Common myeloid progenitor, CD34-positive (primary cell): Measurements from ENCODE around the gene ITGAL.
A peak's percentile ranks its signal among the peaks of the same experiment; 100 is the strongest.
"Not testable (repeated sequence)": the region's sequence is repeated elsewhere in the genome, so short reads cannot be mapped to it uniquely, and the experiment has no call there.

Source experiments
- CTCF ChIA-PET: fragments of 350-600 bp; sonication (Branson Sonifier 250); formaldehyde crosslinking; loops from one replicate; lab custom pipeline; 2021; ENCODE audit warnings: antibody characterized with exemption; lab: Charles Lee
- POLR2A ChIA-PET: fragments of 350-600 bp; sonication (Branson Sonifier 250); formaldehyde crosslinking; loops from one replicate; lab custom pipeline; 2021; ENCODE audit warnings: antibody characterized with exemption; lab: Charles Lee
- DNase-seq, 3 donors: peaks; one replicate each; pipeline versions ENCODE4 v3.0.0 to v3.0.0-alpha.2; 2013
- H3K27ac ChIP-seq, 2 experiments: 1 replicate in 1 of 2; 2 replicates in 1 of 2; pipeline ENCODE4 v1.7.0; 2013; ENCODE audit warnings: inconsistent platforms in 2 of 2, low read length in 2 of 2, mild to moderate bottlenecking in 2 of 2, low read depth in 1 of 2, moderate library complexity in 1 of 2; ENCODE audit not compliant: severe bottlenecking in 2 of 2, insufficient read depth in 1 of 2, poor library complexity in 1 of 2
- H3K27me3 ChIP-seq, 5 experiments: replicated peaks in 2 of 5; 1 replicate in 3 of 5; 2 replicates in 2 of 5; pipeline versions ENCODE4 v1.6.1 to v1.7.0; 2013; ENCODE audit warnings: low read length in 4 of 5, mild to moderate bottlenecking in 2 of 5, moderate library complexity in 2 of 5, inconsistent platforms in 1 of 5; ENCODE audit not compliant: insufficient read depth in 5 of 5, control insufficient read depth in 4 of 5
- H3K36me3 ChIP-seq, 4 experiments: 1 replicate in 2 of 4; 2 replicates in 2 of 4; pipeline versions ENCODE4 v1.6.1 to v1.7.0; 2013; ENCODE audit warnings: low read length in 3 of 4, control low read depth in 1 of 4, mild to moderate bottlenecking in 1 of 4; ENCODE audit not compliant: control insufficient read depth in 4 of 4, insufficient read depth in 4 of 4
- H3K4me1 ChIP-seq, 4 experiments: 1 replicate in 3 of 4; 2 replicates in 1 of 4; pipeline versions ENCODE4 v1.6.1 to v1.7.1; 2013; ENCODE audit warnings: low read length in 3 of 4, mild to moderate bottlenecking in 3 of 4, control low read depth in 1 of 4, inconsistent platforms in 1 of 4, moderate library complexity in 1 of 4; ENCODE audit not compliant: control insufficient read depth in 4 of 4, insufficient read depth in 4 of 4; ENCODE audit errors: control extremely low read depth in 1 of 4
- H3K4me3 ChIP-seq, 7 experiments: 1 replicate in 4 of 7; 2 replicates in 3 of 7; pipeline versions ENCODE4 v1.5.1 to v1.7.0; 2013; ENCODE audit warnings: mild to moderate bottlenecking in 7 of 7, low read length in 6 of 7, moderate library complexity in 6 of 7, inconsistent platforms in 2 of 7, low read depth in 2 of 7, control low read depth in 1 of 7; ENCODE audit not compliant: insufficient read depth in 4 of 7, control insufficient read depth in 1 of 7; ENCODE audit errors: extremely low read depth in 1 of 7
- H3K9me3 ChIP-seq, 5 experiments: 1 replicate in 4 of 5; 2 replicates in 1 of 5; pipeline versions ENCODE4 v1.6.1 to v1.7.1; 2013; ENCODE audit warnings: low read length in 4 of 5, mild to moderate bottlenecking in 2 of 5, inconsistent platforms in 1 of 5, low read depth in 1 of 5, moderate library complexity in 1 of 5; ENCODE audit not compliant: control insufficient read depth in 4 of 5, insufficient read depth in 2 of 5; ENCODE audit errors: control extremely low read depth in 1 of 5
- WGBS: methylation state at CpG from one replicate; pipeline ENCODE4 v1.1.5; 2013; ENCODE audit not compliant: insufficient coverage; 5-methylcytosine and 5-hydroxymethylcytosine counted together

ITGAL gene

DNA sequence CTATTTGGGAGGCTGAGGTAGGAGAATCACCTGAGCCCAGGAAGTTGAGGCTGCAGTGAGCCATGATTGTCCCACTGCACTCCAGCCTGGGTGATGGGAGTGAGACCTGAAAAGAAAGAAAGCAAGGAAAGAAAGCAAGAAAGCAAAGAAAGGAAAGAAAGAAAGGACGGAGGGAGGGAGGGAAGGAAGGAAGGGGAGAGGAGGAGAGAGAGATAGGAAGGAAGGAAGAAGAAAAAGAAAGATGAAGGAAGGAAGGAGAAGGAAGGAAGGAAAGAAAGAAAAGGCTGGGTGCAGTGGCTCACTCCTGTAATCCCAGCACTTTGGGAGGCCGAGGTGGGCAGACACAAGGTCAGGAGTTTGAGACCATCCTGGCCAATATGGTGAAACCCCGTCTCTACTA is 5.2 kb downstream of the ITGAL start:
- H3K27ac ChIP-seq, H3K4me3 ChIP-seq, POLR2A ChIA-PET, H3K27me3 ChIP-seq, H3K9me3 ChIP-seq, DNase-seq: not testable (repeated sequence)
- CTCF ChIA-PET: interaction anchor here (0.6 to 1.2 kb wide), 2 partner anchors 19 to 57 kb away, joined by 3 to 4 read pairs; partner anchors contain the start of gene ZNF747
- WGBS: 98% methylated on average over 3 of the region's 3 CpGs
- peaks cover 0 to 28% (median 14%) of the 10 kb centered on the region in 4 experiments for H3K4me1 ChIP-seq
- peaks cover 7 to 50% (median 18%) of the 10 kb centered on the region in 4 experiments for H3K36me3 ChIP-seq

DNA sequence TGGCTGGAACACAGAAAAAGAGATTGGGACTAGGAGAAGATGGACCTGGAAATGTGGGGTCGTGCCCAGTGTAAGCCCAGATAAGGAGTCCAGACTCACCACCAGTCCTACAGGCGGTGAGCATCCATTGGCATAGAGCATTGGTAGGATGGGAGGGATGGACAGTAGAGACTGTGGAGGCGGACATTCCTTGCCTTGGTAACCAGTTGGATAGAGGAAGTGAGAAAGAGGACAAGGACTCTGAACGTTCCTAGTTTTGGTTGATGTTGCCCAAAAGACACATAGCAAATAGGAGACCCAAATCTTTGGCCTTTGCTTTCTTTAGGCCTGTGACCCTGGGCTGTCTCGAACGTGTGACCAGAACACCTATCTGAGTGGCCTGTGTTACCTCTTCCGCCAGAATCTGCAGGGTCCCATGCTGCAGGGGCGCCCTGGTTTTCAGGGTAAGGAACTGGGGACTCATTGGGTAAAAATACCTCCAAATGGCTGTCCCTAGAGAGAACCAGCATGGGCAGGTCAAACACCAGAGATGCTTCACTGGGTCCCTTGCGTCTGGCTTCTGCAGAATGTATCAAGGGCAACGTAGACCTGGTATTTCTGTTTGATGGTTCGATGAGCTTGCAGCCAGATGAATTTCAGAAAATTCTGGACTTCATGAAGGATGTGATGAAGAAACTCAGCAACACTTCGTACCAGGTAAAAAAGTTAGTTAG is 6.4 kb downstream of the ITGAL start:
- H3K27me3 ChIP-seq: no peaks in the 10 kb centered on the region
- no peak overlapping the region for H3K27ac ChIP-seq
- peaks cover 9 to 60% (median 25%) of the 10 kb centered on the region in 4 experiments for H3K36me3 ChIP-seq

DNA sequence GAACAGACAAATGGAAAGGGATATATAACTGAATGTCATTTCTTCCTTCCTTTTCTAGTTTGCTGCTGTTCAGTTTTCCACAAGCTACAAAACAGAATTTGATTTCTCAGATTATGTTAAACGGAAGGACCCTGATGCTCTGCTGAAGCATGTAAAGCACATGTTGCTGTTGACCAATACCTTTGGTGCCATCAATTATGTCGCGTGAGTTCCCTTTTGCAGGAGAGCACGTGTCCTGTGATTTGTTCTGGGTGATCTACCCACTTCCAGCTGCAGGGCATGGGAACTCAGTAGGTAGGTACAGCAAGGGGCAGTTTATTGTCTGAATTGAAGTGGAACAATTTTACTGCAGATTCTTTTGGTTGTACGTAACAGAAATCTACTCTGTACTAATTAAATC is 8.8 kb downstream of the ITGAL start:
- H3K4me3 ChIP-seq: no peak overlapping the region
- DNase-seq: no peak
- 98% methylated on average over 4 of the region's 5 CpGs for WGBS
- ChIA-PET CTCF (interaction anchor here (1.2 to 1.8 kb wide), 3 partner anchors 8 to 36 kb away, joined by 3 to 4 read pairs (median 3); partner anchors contain the start of gene SEPHS2), POLR2A (no interaction called here)
- no peaks in the 10 kb centered on the region for H3K9me3 ChIP-seq
- peaks cover 9 to 55% (median 31%) of the 10 kb centered on the region in 4 experiments for H3K36me3 ChIP-seq
- peaks cover 0 to 6% (median 5%) of the 10 kb centered on the region in 4 experiments for H3K4me1 ChIP-seq
- no peaks in the 10 kb centered on the region for H3K27me3 ChIP-seq
- H3K27ac ChIP-seq: no peak overlapping the region

More for the DNA sequence above, 6.4 kb downstream of the ITGAL start:
- DNase-seq: no peak
- WGBS: 97% methylated on average over 10 of the region's 12 CpGs
- ChIA-PET POLR2A (no interaction called here), CTCF (interaction anchor here (1.4 to 1.7 kb wide), 2 partner anchors 18 to 30 kb away, joined by 3 to 4 read pairs; no protein-coding TSS in a partner anchor)
- no peak overlapping the region for H3K4me3 ChIP-seq
- peaks cover 0 to 17% (median 3%) of the 10 kb centered on the region in 4 experiments for H3K4me1 ChIP-seq
- no peaks in the 10 kb centered on the region for H3K9me3 ChIP-seq

DNA sequence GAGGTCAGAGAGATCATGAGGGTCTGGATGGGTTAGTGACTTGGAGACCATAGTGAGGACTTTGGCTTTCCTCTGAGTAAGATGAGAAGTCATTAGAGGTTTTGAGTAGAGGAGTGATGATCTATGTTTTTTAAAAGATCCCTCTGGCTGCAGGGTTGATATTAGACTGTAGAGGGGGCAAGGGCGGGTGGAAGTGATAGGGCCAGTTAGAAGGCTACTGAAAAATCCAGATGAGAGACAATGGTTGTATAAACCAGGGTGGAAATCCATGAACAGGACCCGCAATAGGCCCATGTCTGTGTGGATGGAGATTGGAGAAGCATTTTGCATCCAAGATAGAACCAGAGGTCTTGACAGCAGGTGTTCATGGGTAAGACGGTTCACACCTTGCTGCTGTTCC is 9.8 kb downstream of the ITGAL start:
- WGBS: 97% methylated on average over 3 of the region's 3 CpGs
- no peaks in the 10 kb centered on the region for H3K27me3 ChIP-seq
- H3K9me3 ChIP-seq: no peaks in the 10 kb centered on the region
- H3K27ac ChIP-seq: no peak overlapping the region
- CTCF ChIA-PET: interaction anchor here (0.6 to 1.8 kb wide), 4 partner anchors 9 to 34 kb away, joined by 3 to 4 read pairs (median 4); partner anchors contain the start of gene ITGAL
- no peak for DNase-seq
- peaks cover 9 to 57% (median 36%) of the 10 kb centered on the region in 4 experiments for H3K36me3 ChIP-seq
- H3K4me1 ChIP-seq: peaks cover 0 to 6% (median 5%) of the 10 kb centered on the region in 4 experiments
- H3K4me3 ChIP-seq: no peak overlapping the region
- POLR2A ChIA-PET: no interaction called here

DNA sequence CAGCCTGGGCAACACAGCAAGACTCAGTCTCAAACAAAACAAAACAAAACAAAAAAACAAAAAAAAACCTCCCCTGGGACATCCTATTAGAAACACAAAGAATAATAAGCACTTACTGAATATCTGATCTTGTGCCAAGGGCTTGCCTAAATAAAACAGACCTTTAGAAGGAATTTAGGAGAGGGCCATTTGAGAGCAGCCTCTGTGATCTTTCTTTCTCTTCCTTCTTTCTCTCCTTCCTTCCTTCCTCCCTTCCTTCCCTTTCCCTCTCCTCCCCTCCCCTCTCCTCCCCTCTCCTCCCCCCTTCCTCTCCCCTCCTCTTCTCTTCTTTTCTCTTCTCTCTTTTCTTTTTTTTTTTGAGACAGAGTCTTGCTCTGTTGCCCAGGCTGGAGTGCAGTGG is 12.3 kb downstream of the ITGAL start:
- Histone ChIP-seq H3K4me3 (no peak overlapping the region), H3K36me3 (peaks cover 11 to 61% (median 41%) of the 10 kb centered on the region in 4 experiments), H3K27me3 (no peaks in the 10 kb centered on the region), H3K9me3 (no peaks in the 10 kb centered on the region), H3K4me1 (peaks cover 0 to 6% (median 5%) of the 10 kb centered on the region in 4 experiments), H3K27ac (no peak overlapping the region)
- DNase-seq: no peak
- ChIA-PET CTCF (no interaction called here), POLR2A (no interaction called here)

DNA sequence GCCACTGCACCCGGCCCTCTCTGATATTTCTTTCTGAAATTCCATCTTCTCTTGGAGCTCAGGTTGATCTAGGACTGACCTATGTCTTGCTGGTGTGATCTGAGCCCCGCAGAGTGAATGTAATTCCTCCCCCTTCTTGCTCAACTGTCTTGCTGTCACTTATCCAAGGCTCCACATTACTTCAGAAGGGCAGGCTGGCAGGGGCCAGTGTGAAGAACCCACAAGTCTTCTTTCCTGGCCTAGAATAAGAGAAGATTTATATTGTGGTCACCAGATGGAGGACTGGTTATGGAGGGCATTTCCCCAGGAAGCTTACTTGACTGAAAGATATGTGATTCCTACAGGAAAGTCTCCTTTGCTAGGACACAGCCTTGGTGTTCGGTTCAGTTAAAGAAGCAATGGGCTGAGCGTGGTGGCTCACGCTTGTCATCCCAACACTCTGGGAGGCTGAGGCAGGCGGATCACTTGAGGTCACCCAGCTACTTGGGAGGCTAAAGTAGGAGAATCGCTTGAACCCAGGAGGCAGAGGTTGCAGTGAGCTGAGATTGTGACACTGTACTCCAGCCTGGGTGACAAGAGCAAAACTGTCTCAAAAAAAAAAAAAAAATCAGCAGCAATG is 13.4 kb downstream of the ITGAL start:
- Histone ChIP-seq H3K4me1 (peaks cover 0 to 6% (median 5%) of the 10 kb centered on the region in 4 experiments), H3K36me3 (peaks cover 11 to 58% (median 44%) of the 10 kb centered on the region in 4 experiments), H3K27me3 (no peaks in the 10 kb centered on the region), H3K4me3 (no peak overlapping the region), H3K9me3 (no peaks in the 10 kb centered on the region), H3K27ac (no peak overlapping the region)
- ChIA-PET CTCF (interaction anchor here (0.8 to 1.4 kb wide), 2 partner anchors 13 to 50 kb away, joined by 4 to 5 read pairs; partner anchors contain the start of gene ITGAL), POLR2A (interaction anchor here (1.0 kb wide), 1 partner anchor 50 kb away, joined by 3 read pairs; no protein-coding TSS in a partner anchor)
- WGBS: 86% methylated on average over 6 of the region's 7 CpGs
- DNase-seq: peak in 1 of 3 donors; percentile 29
